Suprapubic skin (tissue), 4 donors: ENCODE data around the gene C3.

Experiments used
- POLR2A ChIP-seq, 2 donors: fragments of 450-650 bp; IDR thresholded peaks; one replicate each; pipeline ENCODE4 v1.6.1; 2017; ENCODE audit warnings: antibody characterized with exemption in 2 of 2, mild to moderate bottlenecking in 2 of 2, moderate library complexity in 2 of 2
- POLR2AphosphoS5 ChIP-seq, 3 donors: sonication (generic); formaldehyde crosslinking; IDR thresholded peaks; one replicate each; pipeline ENCODE4 v1.6.1; 2017; ENCODE audit warnings: antibody characterized with exemption in 3 of 3
- TF ChIP-seq, protein P1 (sequence below), 2 donors: fragments of 200-600 bp in 1 of 2; fragments of 450-650 bp in 1 of 2; sonication (generic) in 1 of 2; IDR thresholded peaks; one replicate each; pipeline ENCODE4 v1.5.1; 2016 to 2019; ENCODE audit warnings: antibody characterized with exemption in 2 of 2, mild to moderate bottlenecking in 1 of 2, moderate library complexity in 1 of 2

DNA sequence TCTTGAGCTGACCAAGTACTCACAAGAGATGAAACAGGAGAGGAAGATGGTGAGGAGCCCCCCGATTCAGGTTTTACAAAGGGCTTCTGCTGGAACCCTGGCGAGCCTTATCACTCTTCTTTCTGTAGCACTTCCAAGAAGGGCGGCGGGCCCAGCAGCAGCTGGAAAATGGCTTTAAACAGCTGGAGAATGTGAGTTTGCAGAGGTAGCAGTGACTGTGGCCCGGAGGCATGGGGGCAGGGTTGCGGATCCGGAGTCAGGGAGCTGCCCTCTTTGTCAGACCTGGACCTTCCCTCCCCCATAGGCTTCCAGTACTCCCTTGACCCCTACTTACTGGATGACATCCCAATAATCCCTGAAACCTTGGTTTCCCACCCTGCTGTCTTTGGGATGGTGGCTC, 22.6 kb upstream of the C3 start:
- TF ChIP-seq, protein P1, sequence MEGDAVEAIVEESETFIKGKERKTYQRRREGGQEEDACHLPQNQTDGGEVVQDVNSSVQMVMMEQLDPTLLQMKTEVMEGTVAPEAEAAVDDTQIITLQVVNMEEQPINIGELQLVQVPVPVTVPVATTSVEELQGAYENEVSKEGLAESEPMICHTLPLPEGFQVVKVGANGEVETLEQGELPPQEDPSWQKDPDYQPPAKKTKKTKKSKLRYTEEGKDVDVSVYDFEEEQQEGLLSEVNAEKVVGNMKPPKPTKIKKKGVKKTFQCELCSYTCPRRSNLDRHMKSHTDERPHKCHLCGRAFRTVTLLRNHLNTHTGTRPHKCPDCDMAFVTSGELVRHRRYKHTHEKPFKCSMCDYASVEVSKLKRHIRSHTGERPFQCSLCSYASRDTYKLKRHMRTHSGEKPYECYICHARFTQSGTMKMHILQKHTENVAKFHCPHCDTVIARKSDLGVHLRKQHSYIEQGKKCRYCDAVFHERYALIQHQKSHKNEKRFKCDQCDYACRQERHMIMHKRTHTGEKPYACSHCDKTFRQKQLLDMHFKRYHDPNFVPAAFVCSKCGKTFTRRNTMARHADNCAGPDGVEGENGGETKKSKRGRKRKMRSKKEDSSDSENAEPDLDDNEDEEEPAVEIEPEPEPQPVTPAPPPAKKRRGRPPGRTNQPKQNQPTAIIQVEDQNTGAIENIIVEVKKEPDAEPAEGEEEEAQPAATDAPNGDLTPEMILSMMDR (IDR thresholded peaks at IDR 0.05) = no peak
- TF ChIP-seq POLR2AphosphoS5 (IDR thresholded peaks at IDR 0.05) (no peak), POLR2A (IDR thresholded peaks at IDR 0.05) (no peak)
